HCT116 (cell line): Measurements from ENCODE around the gene JPT1.
"Not testable (repeated sequence)": the region's sequence is repeated elsewhere in the genome, so short reads cannot be mapped to it uniquely, and the experiment has no call there.

ENCODE experiments used
- CTCF ChIP-seq, 3 experiments: fragments of 200-600 bp in 1 of 3; sonication (generic) in 1 of 3; IDR thresholded peaks in 2 of 3; conservative IDR thresholded peaks in 1 of 3; 2 replicates each; pipeline ENCODE4 v1.5.1; 2012 to 2017; ENCODE audit warnings: low read depth in 2 of 3, low read length in 2 of 3, antibody characterized with exemption in 1 of 3, borderline replicate concordance in 1 of 3, control low read depth in 1 of 3, mild to moderate bottlenecking in 1 of 3, mixed read lengths in 1 of 3, mixed run types in 1 of 3, moderate library complexity in 1 of 3; ENCODE audit not compliant: insufficient read depth in 1 of 3
- EZH2 ChIP-seq: fragments of 200-600 bp; sonication (generic); IDR thresholded peaks from 2 replicates; pipeline ENCODE4 v1.6.1; 2017; ENCODE audit warnings: antibody characterized with exemption, mixed run types
- POLR2A ChIP-seq: IDR thresholded peaks from 2 replicates; pipeline ENCODE4 v1.7.0; 2011; ENCODE audit warnings: borderline replicate concordance; ENCODE audit not compliant: insufficient read depth, insufficient read length; ENCODE audit errors: extremely low read depth
- POLR2AphosphoS5 ChIP-seq: IDR thresholded peaks from 2 replicates; pipeline ENCODE4 v1.6.1; 2011; ENCODE audit warnings: mild to moderate bottlenecking, low read depth, low read length, moderate library complexity
- RAD21 ChIP-seq: IDR thresholded peaks from 2 replicates; pipeline ENCODE4 v1.6.1; 2012; ENCODE audit warnings: low read depth, mild to moderate bottlenecking
- YY1 ChIP-seq: IDR thresholded peaks from 2 replicates; pipeline ENCODE4 v1.6.1; 2011; ENCODE audit warnings: low read length, low read depth, moderate library complexity, mild to moderate bottlenecking; ENCODE audit not compliant: insufficient replicate concordance; ENCODE audit errors: extremely low read depth
- ZBTB33 ChIP-seq: IDR thresholded peaks from 2 replicates; pipeline ENCODE4 v1.6.1; 2011; ENCODE audit warnings: mild to moderate bottlenecking, low read length, moderate library complexity; ENCODE audit not compliant: insufficient replicate concordance; ENCODE audit errors: extremely low read depth

- not testable (repeated sequence) for TF ChIP-seq POLR2AphosphoS5; CTCF (IDR thresholded peaks at IDR 0.05 in 2 of 3, conservative IDR thresholded peaks at IDR 0.05 in 1 of 3; ENCODE audit: borderline replicate concordance in 1 of 3, insufficient read depth in 1 of 3, low read depth in 2 of 3, low read length in 2 of 3); EZH2; POLR2A; YY1; RAD21; ZBTB33
These were observed 22.0 kb downstream of the JPT1 start for GRCh38 chr17:75132018-75133000.
